Nephron progenitor cell (in vitro differentiated cells): ENCODE measurements around the gene RASSF4.

Source experiments
- DNase-seq: peaks from one replicate; pipeline ENCODE4 v3.0.0; 2021
- H3K27ac Mint-ChIP-seq: 2 replicates; pipeline ENCODE4 v1.8.0; 2021; ENCODE audit warnings: mild to moderate bottlenecking, moderate library complexity, mixed read lengths
- H3K27me3 Mint-ChIP-seq: 2 replicates; pipeline ENCODE4 v1.8.0; 2021; ENCODE audit warnings: mild to moderate bottlenecking, low read depth, mixed read lengths; ENCODE audit not compliant: poor library complexity
- H3K36me3 Mint-ChIP-seq: 2 replicates; pipeline ENCODE4 v1.8.0; 2021; ENCODE audit warnings: low read depth, mixed read lengths
- H3K4me1 Mint-ChIP-seq: 2 replicates; pipeline ENCODE4 v1.8.0; 2021; ENCODE audit warnings: mixed read lengths
- H3K4me3 Mint-ChIP-seq: 2 replicates; pipeline ENCODE4 v1.8.0; 2021; ENCODE audit warnings: mild to moderate bottlenecking, moderate library complexity, mixed read lengths
- H3K9me3 Mint-ChIP-seq: 2 replicates; pipeline ENCODE4 v1.8.0; 2021; ENCODE audit warnings: mild to moderate bottlenecking, moderate library complexity, mixed read lengths
- CTCF ChIP-seq: fragments of 200-600 bp; sonication (generic); IDR thresholded peaks from 2 replicates; pipeline ENCODE4 v1.5.0; 2021; ENCODE audit warnings: antibody characterized with exemption

The RASSF4 gene

GRCh38 chr10:44983895-44984278 is 24.3 kb downstream of the RASSF4 start:
- TF ChIP-seq CTCF = no peak
- H3K4me3 Mint-ChIP-seq = no peak overlapping the region
- no peak for DNase-seq
- H3K27ac Mint-ChIP-seq = no peak overlapping the region
- no peaks in the 10 kb centered on the region for H3K9me3 Mint-ChIP-seq
- H3K27me3 Mint-ChIP-seq = peaks cover 8% of the 10 kb centered on the region
- no peaks in the 10 kb centered on the region for H3K36me3 Mint-ChIP-seq
- peaks cover 57% of the 10 kb centered on the region for H3K4me1 Mint-ChIP-seq

- Mint-ChIP-seq H3K36me3 (no peaks in the 10 kb centered on the region), H3K4me3 (no peak overlapping the region), H3K27ac (no peak overlapping the region), H3K4me1 (peaks cover 58% of the 10 kb centered on the region), H3K27me3 (peaks cover 8% of the 10 kb centered on the region), H3K9me3 (no peaks in the 10 kb centered on the region)
- no peak for DNase-seq
- no peak for TF ChIP-seq CTCF
Observed at GRCh38 chr10:44984671-44985101, 25.1 kb downstream of the RASSF4 start.

- no peak for DNase-seq
- Mint-ChIP-seq H3K9me3 (no peaks in the 10 kb centered on the region), H3K4me3 (no peak overlapping the region), H3K27me3 (peaks cover 10% of the 10 kb centered on the region), H3K4me1 (peaks cover 60% of the 10 kb centered on the region), H3K27ac (no peak overlapping the region), H3K36me3 (no peaks in the 10 kb centered on the region)
- no peak for TF ChIP-seq CTCF
Observed at GRCh38 chr10:44985175-44985681, 25.6 kb downstream of the RASSF4 start.

- Mint-ChIP-seq H3K4me1 (peaks cover 60% of the 10 kb centered on the region), H3K27ac (no peak overlapping the region), H3K27me3 (peaks cover 10% of the 10 kb centered on the region), H3K9me3 (no peaks in the 10 kb centered on the region), H3K36me3 (no peaks in the 10 kb centered on the region), H3K4me3 (no peak overlapping the region)
- TF ChIP-seq CTCF = no peak
- no peak for DNase-seq
Observed at GRCh38 chr10:44986179-44986578, 26.6 kb downstream of the RASSF4 start.

- Mint-ChIP-seq H3K9me3 (no peaks in the 10 kb centered on the region), H3K27me3 (peaks cover 10% of the 10 kb centered on the region), H3K4me3 (no peak overlapping the region), H3K36me3 (no peaks in the 10 kb centered on the region), H3K4me1 (peaks cover 60% of the 10 kb centered on the region), H3K27ac (no peak overlapping the region)
- no peak for TF ChIP-seq CTCF
- no peak for DNase-seq
Observed at GRCh38 chr10:44986670-44987069, 27.1 kb downstream of the RASSF4 start.

- peaks cover 10% of the 10 kb centered on the region for H3K27me3 Mint-ChIP-seq
- DNase-seq = no peak
- peaks cover 49% of the 10 kb centered on the region for H3K4me1 Mint-ChIP-seq
- TF ChIP-seq CTCF = no peak
- H3K9me3 Mint-ChIP-seq = no peaks in the 10 kb centered on the region
- H3K36me3 Mint-ChIP-seq = peaks cover 3% of the 10 kb centered on the region
- no peak overlapping the region for H3K27ac Mint-ChIP-seq
- no peak overlapping the region for H3K4me3 Mint-ChIP-seq
Observed at GRCh38 chr10:44988957-44989585, 29.5 kb downstream of the RASSF4 start.
